ENCODE results near the gene URI1.

Gene URI1

GRCh38 chr19:29928831-29929230 lies 13.2 kb upstream of the URI1 start:
- no peak for TF ChIP-seq CTCF (IDR thresholded peaks at IDR 0.05; ENCODE audit: poor library complexity, severe bottlenecking)
- H3K27me3 ChIP-seq (ENCODE audit: insufficient read depth, poor library complexity, severe bottlenecking): no peaks in the 10 kb centered on the region
- no peaks in the 10 kb centered on the region for H3K36me3 ChIP-seq (ENCODE audit: low read depth)
- H3K27ac ChIP-seq (ENCODE audit: poor library complexity, severe bottlenecking): no peak overlapping the region
- no peak overlapping the region for H3K4me3 ChIP-seq (ENCODE audit: severe bottlenecking)
- DNase-seq (ENCODE audit: low spot score): no peak
- no peaks in the 10 kb centered on the region for H3K4me1 ChIP-seq (ENCODE audit: insufficient read depth, poor library complexity, severe bottlenecking)
- ATAC-seq (ENCODE audit: low read depth): no peak
- no peaks in the 10 kb centered on the region for H3K9me3 ChIP-seq (ENCODE audit: severe bottlenecking)

- DNase-seq (ENCODE audit: low spot score): no peak
- Histone ChIP-seq H3K27ac (ENCODE audit: poor library complexity, severe bottlenecking) (no peak overlapping the region), H3K9me3 (ENCODE audit: severe bottlenecking) (no peaks in the 10 kb centered on the region), H3K27me3 (ENCODE audit: insufficient read depth, poor library complexity, severe bottlenecking) (no peaks in the 10 kb centered on the region), H3K4me3 (ENCODE audit: severe bottlenecking) (no peak overlapping the region), H3K36me3 (ENCODE audit: low read depth) (no peaks in the 10 kb centered on the region), H3K4me1 (ENCODE audit: insufficient read depth, poor library complexity, severe bottlenecking) (no peaks in the 10 kb centered on the region)
- no peak for TF ChIP-seq CTCF (IDR thresholded peaks at IDR 0.05; ENCODE audit: poor library complexity, severe bottlenecking)
- ATAC-seq (ENCODE audit: low read depth): no peak
Observed at GRCh38 chr19:29934257-29934656, 7.8 kb upstream of the URI1 start.

GRCh38 chr19:29934781-29935180 lies 7.3 kb upstream of the URI1 start:
- Histone ChIP-seq H3K36me3 (ENCODE audit: low read depth) (no peaks in the 10 kb centered on the region), H3K4me3 (ENCODE audit: severe bottlenecking) (no peak overlapping the region), H3K27ac (ENCODE audit: poor library complexity, severe bottlenecking) (no peak overlapping the region), H3K4me1 (ENCODE audit: insufficient read depth, poor library complexity, severe bottlenecking) (no peaks in the 10 kb centered on the region), H3K27me3 (ENCODE audit: insufficient read depth, poor library complexity, severe bottlenecking) (no peaks in the 10 kb centered on the region), H3K9me3 (ENCODE audit: severe bottlenecking) (no peaks in the 10 kb centered on the region)
- DNase-seq (ENCODE audit: low spot score) (no peak), ATAC-seq (ENCODE audit: low read depth) (no peak)
- no peak for TF ChIP-seq CTCF (IDR thresholded peaks at IDR 0.05; ENCODE audit: poor library complexity, severe bottlenecking)

GRCh38 chr19:29936409-29936808 lies 5.6 kb upstream of the URI1 start:
- no peaks in the 10 kb centered on the region for H3K27me3 ChIP-seq (ENCODE audit: insufficient read depth, poor library complexity, severe bottlenecking)
- TF ChIP-seq CTCF (IDR thresholded peaks at IDR 0.05; ENCODE audit: poor library complexity, severe bottlenecking): no peak
- no peaks in the 10 kb centered on the region for H3K36me3 ChIP-seq (ENCODE audit: low read depth)
- H3K27ac ChIP-seq (ENCODE audit: poor library complexity, severe bottlenecking): no peak overlapping the region
- no peaks in the 10 kb centered on the region for H3K4me1 ChIP-seq (ENCODE audit: insufficient read depth, poor library complexity, severe bottlenecking)
- H3K9me3 ChIP-seq (ENCODE audit: severe bottlenecking): no peaks in the 10 kb centered on the region
- DNase-seq (ENCODE audit: low spot score) (no peak), ATAC-seq (ENCODE audit: low read depth) (no peak)
- no peak overlapping the region for H3K4me3 ChIP-seq (ENCODE audit: severe bottlenecking)

- Histone ChIP-seq H3K4me1 (ENCODE audit: insufficient read depth, poor library complexity, severe bottlenecking) (peaks cover 5% of the 10 kb centered on the region), H3K27me3 (ENCODE audit: insufficient read depth, poor library complexity, severe bottlenecking) (no peaks in the 10 kb centered on the region), H3K36me3 (ENCODE audit: low read depth) (no peaks in the 10 kb centered on the region), H3K9me3 (ENCODE audit: severe bottlenecking) (no peaks in the 10 kb centered on the region), H3K4me3 (ENCODE audit: severe bottlenecking) (no peak overlapping the region), H3K27ac (ENCODE audit: poor library complexity, severe bottlenecking) (no peak overlapping the region)
- DNase-seq (ENCODE audit: low spot score) (no peak), ATAC-seq (ENCODE audit: low read depth) (no peak)
- TF ChIP-seq CTCF (IDR thresholded peaks at IDR 0.05; ENCODE audit: poor library complexity, severe bottlenecking): no peak
Observed at GRCh38 chr19:29939628-29940027, 2.4 kb upstream of the URI1 start.
